Psoas muscle (tissue), 8 donors: ENCODE results near the gene AGPAT2. TPM values are rescaled to one million over a fixed set of nuclear protein-coding genes. Genes with fewer than 3 reads are reported as not detected.

Experiments used
- ATAC-seq, 4 donors: fragments of 200-7000 bp; cut with Tn5 transposase; one replicate each; pipeline ENCODE4 v1.9.1; 2020; ENCODE audit warnings: moderate library complexity in 3 of 4, mild to moderate bottlenecking in 2 of 4
- DNase-seq, 2 donors: peaks; one replicate each; pipeline ENCODE4 v3.0.0-alpha.2; 2020
- H3K27ac ChIP-seq: fragments of 200-600 bp; one replicate; pipeline ENCODE4 v1.8.0; 2022
- H3K27me3 ChIP-seq, 3 donors: fragments of 200-600 bp in 1 of 3; one replicate each; pipeline versions ENCODE4 v1.6.1 to v1.8.0; 2013 to 2022; ENCODE audit warnings: low read length in 2 of 3, mild to moderate bottlenecking in 2 of 3, moderate library complexity in 1 of 3; ENCODE audit not compliant: insufficient read depth in 3 of 3
- H3K36me3 ChIP-seq, 2 donors: fragments of 200-600 bp in 1 of 2; one replicate each; pipeline versions ENCODE4 v1.6.1 to v1.8.0; 2013 to 2022; ENCODE audit warnings: low read depth in 1 of 2, mild to moderate bottlenecking in 1 of 2, moderate library complexity in 1 of 2; ENCODE audit not compliant: insufficient read depth in 1 of 2
- H3K4me1 ChIP-seq: fragments of 200-600 bp; one replicate; pipeline ENCODE4 v1.8.0; 2022
- H3K4me3 ChIP-seq: fragments of 200-600 bp; one replicate; pipeline ENCODE4 v1.8.0; 2022; ENCODE audit warnings: mild to moderate bottlenecking
- H3K9me3 ChIP-seq: fragments of 200-600 bp; one replicate; pipeline ENCODE4 v1.8.0; 2022
- WGBS, 3 donors: extraction: QIAGEN DNeasy Blood & Tissue Kit; methylation state at CpG; one replicate each; pipeline versions ENCODE4 v1.1.6 to v1.1.7; 2013; 5-methylcytosine and 5-hydroxymethylcytosine counted together
- intact Hi-C, 2 donors: fragments of 100-400 bp; cut with DNase I; formaldehyde crosslinking; loops; one replicate each; pipeline versions ENCODE4 v1.11.0 to v1.14.2; 2022
- polyA plus RNA-seq, 3 donors: library from polyadenylated mRNA; stranded (reverse); fragments of 200-250 nt; gene quantifications; one replicate each; pipeline ENCODE4 v1.2.3, GENCODE V29; 2013
- total RNA-seq, 4 donors: library from RNA; stranded (reverse); fragmentation: NEBNext Ultra II Directional in 2 of 4; extraction: Animal tissue kit (Norgen Biotek cat#: 25700) in 2 of 4; gene quantifications; one replicate each; pipeline versions ENCODE4 v1.2.1 to v1.2.4, GENCODE V29; 2021 to 2023
- TF ChIP-seq, protein P1 (sequence below): fragments of 200-600 bp; IDR thresholded peaks from one replicate; pipeline ENCODE4 v1.8.0; 2022; ENCODE audit warnings: antibody characterized with exemption
- donor health status: healthy with polysubstance abuse.
- donor health status: DM: no; HTN: no; CAD: no; lungs with moderate emphysema.
- donor health status: Bipolar disorder and iron deficiency.
- donor health status: healthy.
- donor health status: DM: yes; HTN: yes; CAD: no.
- donor health status: DM: no; HTN: no; CAD: no.
- donor health status: DM: no; HTN: no; CAD: no.
- donor health status: DM: yes; HTN: yes; CAD: no.

AGPAT2 gene
- total and polyA plus RNA-seq, 7 donors, result 15.5 to 66.5 (median 41.6) TPM

DNA sequence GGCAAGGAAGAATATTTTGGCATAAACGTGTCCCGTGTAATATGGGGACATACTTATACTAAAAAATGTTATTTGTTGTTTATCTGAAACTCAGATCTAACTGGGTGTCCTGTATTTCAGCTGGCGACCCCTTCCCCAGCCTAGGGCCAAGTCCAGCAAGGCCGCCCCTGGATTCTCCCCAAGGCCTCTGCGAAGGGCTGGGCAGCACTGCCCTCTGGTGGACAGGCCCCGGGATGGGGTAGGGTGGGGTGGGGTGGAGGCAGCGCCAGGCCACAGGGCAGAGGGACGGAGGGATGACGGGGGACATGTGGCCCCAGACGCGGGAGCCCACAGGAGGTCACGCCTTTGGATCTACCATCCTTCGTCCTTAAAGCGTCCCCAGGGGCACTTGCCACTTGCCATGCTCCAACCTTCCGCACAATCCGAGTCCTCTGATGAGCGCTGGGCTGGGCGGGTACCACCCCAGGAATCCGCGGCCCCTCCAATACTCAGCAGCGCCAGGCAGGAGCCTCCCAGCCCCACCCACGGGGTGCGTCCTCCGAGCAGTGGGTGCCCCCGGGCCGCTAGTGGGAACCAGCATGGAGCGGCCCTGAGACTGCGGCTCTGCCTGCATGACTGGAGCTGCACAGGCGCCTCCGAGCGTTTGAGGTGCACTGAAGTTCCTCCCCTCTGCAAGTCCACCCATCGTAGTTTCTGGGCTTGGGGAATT, 7.1 kb upstream of the AGPAT2 start:
- Histone ChIP-seq H3K4me3 (no peak overlapping the region), H3K9me3 (no peaks in the 10 kb centered on the region), H3K27me3 (peaks cover 0 to 14% (median 3%) of the 10 kb centered on the region in 3 donors), H3K4me1 (peaks cover 28% of the 10 kb centered on the region), H3K36me3 (no peaks in the 10 kb centered on the region), H3K27ac (peak overlapping the region; percentile 30)
- 50 to 52% (median 52%) methylated on average over 31 to 32 of the region's 32 CpGs for WGBS, 3 donors
- intact Hi-C loops, result loop anchor here (5.0 kb wide), 3 partner anchors 47 to 207 kb away; no protein-coding TSS in a partner anchor
- DNase-seq, result peak; percentile 72 to 85
- TF ChIP-seq, protein P1, sequence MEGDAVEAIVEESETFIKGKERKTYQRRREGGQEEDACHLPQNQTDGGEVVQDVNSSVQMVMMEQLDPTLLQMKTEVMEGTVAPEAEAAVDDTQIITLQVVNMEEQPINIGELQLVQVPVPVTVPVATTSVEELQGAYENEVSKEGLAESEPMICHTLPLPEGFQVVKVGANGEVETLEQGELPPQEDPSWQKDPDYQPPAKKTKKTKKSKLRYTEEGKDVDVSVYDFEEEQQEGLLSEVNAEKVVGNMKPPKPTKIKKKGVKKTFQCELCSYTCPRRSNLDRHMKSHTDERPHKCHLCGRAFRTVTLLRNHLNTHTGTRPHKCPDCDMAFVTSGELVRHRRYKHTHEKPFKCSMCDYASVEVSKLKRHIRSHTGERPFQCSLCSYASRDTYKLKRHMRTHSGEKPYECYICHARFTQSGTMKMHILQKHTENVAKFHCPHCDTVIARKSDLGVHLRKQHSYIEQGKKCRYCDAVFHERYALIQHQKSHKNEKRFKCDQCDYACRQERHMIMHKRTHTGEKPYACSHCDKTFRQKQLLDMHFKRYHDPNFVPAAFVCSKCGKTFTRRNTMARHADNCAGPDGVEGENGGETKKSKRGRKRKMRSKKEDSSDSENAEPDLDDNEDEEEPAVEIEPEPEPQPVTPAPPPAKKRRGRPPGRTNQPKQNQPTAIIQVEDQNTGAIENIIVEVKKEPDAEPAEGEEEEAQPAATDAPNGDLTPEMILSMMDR, result peak; percentile 71
- peak; percentile 61 to 72 (median 64) for ATAC-seq

DNA sequence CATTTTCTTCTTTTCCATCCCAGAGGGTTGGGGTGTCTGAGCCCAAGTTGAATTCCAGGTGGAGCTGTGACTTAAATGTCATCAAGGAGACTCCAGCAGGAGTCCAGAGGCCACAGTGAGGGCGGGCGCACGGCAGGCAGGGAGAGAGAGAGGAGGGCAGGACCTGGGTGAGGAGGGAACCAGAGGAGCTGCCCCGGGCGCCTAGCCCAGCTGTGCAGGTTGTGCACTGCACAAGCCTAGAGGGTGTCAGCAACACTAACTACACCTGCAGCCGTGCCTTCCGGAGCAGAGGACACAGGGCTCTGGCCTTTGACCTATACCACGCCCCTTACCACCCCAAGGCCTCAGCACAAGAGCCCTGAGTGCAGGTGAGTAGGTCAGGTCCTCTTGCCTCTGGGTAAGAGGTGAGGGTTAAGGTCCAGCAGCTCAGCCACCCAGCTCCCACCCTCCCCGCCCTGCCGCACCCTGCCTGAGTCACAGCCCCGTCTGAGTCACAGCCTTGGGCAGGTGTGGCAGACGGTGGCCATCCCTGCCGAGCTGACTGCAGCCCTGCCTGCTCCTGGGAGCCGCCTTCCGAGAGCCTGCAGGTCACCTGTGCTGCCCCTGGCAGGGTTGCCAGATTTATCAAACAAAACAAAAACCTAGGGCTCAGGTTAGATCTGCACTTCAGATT, 6.4 kb upstream of the AGPAT2 start:
- ATAC-seq, result peak; percentile 53 to 61 (median 54)
- TF ChIP-seq, protein P1, result no peak
- Histone ChIP-seq H3K9me3 (no peaks in the 10 kb centered on the region), H3K36me3 (no peaks in the 10 kb centered on the region), H3K27me3 (peaks cover 0 to 7% (median 3%) of the 10 kb centered on the region in 3 donors), H3K4me3 (no peak overlapping the region), H3K4me1 (peaks cover 35% of the 10 kb centered on the region), H3K27ac (peak overlapping the region; percentile 30)
- intact Hi-C loops, result loop anchor here (5.0 kb wide), 3 partner anchors 46 to 206 kb away; no protein-coding TSS in a partner anchor
- WGBS, 3 donors, result 74 to 77% (median 74%) methylated on average over 15 of the region's 15 CpGs
- peak in 1 of 2 donors; percentile 59 for DNase-seq

DNA sequence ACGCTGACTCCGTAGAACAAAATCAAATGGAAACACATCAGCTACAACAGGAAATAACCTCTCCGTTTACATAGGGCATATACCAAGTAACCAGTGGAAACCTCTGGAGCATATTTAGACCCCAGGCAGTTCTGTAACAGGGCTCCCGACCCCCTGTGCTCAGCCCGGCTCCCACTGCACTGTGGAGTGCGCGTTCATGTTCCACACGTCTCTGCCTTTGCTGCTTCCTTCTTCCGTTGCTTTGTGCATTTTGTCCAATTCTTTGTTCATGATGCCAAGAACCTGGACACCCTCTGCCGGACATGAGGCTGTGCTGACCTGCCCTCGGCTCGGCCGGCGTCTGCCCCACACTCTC, 5.9 kb upstream of the AGPAT2 start:
- TF ChIP-seq, protein P1, result no peak
- peaks cover 38% of the 10 kb centered on the region for H3K4me1 ChIP-seq
- H3K4me3 ChIP-seq, result no peak overlapping the region
- H3K36me3 ChIP-seq, result no peaks in the 10 kb centered on the region
- no peak for DNase-seq
- intact Hi-C loops, result loop anchor here (5.0 kb wide), 3 partner anchors 46 to 206 kb away; no protein-coding TSS in a partner anchor
- ATAC-seq, result no peak
- no peak overlapping the region for H3K27ac ChIP-seq
- no peaks in the 10 kb centered on the region for H3K9me3 ChIP-seq
- H3K27me3 ChIP-seq, result peaks cover 0 to 7% (median 3%) of the 10 kb centered on the region in 3 donors
- 71 to 77% (median 76%) methylated on average over 14 of the region's 14 CpGs for WGBS, 3 donors

GRCh38 chr9:136692185-136693134, 5.2 kb upstream of the AGPAT2 start:
- WGBS, 3 donors, result 88 to 92% (median 90%) methylated on average over 46 of the region's 46 CpGs
- Histone ChIP-seq H3K4me3 (no peak overlapping the region), H3K4me1 (peaks cover 38% of the 10 kb centered on the region), H3K27me3 (peaks cover 0 to 7% (median 3%) of the 10 kb centered on the region in 3 donors), H3K9me3 (no peaks in the 10 kb centered on the region), H3K27ac (no peak overlapping the region), H3K36me3 (no peaks in the 10 kb centered on the region)
- intact Hi-C loops, result loop anchor here (5.0 kb wide), 3 partner anchors 45 to 205 kb away; no protein-coding TSS in a partner anchor
- TF ChIP-seq, protein P1, result no peak
- DNase-seq (no peak), ATAC-seq (no peak)
